Subcutaneous adipose tissue (tissue), 4 donors: ENCODE results near the gene CHRNE. TPM values are rescaled to one million over a fixed set of nuclear protein-coding genes. Genes with fewer than 3 reads are reported as not detected.

Source experiments
- CTCF ChIP-seq: fragments of 450-650 bp; IDR thresholded peaks from one replicate; pipeline ENCODE4 v1.5.1; 2016; ENCODE audit warnings: low read depth, mild to moderate bottlenecking, control low read depth, antibody characterized with exemption, moderate library complexity
- total RNA-seq, 4 donors: library from RNA; depleted of rRNA; stranded (reverse); fragments of >200 nt; gene quantifications; one replicate each; pipeline ENCODE4 v1.1.0, GENCODE V29; 2016

Gene CHRNE
- total RNA-seq, 4 donors from 2014 or later: 0.34 to 0.94 (median 0.46) TPM

GRCh38 chr17:4872786-4873185 lies 30.1 kb downstream of the CHRNE start:
- TF ChIP-seq CTCF: no peak

DNA sequence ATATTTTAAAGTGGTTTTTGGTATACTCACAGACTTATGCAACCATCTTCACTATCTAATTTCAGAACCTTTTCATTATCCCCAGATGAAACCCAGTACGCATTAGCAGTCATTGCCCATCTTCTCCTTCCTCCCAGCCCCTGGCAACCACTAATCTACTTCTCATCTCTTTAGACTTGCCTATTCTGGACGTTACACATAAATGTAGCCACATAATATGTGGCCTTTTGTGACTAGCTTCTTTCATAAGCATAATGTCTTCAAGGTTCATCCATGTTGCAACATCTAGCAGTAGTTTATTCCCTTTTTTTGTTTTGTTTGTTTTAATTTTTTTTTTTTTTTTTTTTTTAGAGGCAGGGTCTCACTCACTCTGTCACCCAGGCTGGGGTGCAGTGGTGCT lies 32.0 kb downstream of the CHRNE start:
- no peak for TF ChIP-seq CTCF

- no peak for TF ChIP-seq CTCF
These were observed 39.6 kb downstream of the CHRNE start for GRCh38 chr17:4863321-4863720.

- no peak for TF ChIP-seq CTCF
These were observed 40.2 kb downstream of the CHRNE start for GRCh38 chr17:4862720-4863119.

GRCh38 chr17:4861052-4861451 lies 41.8 kb downstream of the CHRNE start:
- no peak for TF ChIP-seq CTCF

GRCh38 chr17:4860651-4861050 lies 42.2 kb downstream of the CHRNE start:
- no peak for TF ChIP-seq CTCF

DNA sequence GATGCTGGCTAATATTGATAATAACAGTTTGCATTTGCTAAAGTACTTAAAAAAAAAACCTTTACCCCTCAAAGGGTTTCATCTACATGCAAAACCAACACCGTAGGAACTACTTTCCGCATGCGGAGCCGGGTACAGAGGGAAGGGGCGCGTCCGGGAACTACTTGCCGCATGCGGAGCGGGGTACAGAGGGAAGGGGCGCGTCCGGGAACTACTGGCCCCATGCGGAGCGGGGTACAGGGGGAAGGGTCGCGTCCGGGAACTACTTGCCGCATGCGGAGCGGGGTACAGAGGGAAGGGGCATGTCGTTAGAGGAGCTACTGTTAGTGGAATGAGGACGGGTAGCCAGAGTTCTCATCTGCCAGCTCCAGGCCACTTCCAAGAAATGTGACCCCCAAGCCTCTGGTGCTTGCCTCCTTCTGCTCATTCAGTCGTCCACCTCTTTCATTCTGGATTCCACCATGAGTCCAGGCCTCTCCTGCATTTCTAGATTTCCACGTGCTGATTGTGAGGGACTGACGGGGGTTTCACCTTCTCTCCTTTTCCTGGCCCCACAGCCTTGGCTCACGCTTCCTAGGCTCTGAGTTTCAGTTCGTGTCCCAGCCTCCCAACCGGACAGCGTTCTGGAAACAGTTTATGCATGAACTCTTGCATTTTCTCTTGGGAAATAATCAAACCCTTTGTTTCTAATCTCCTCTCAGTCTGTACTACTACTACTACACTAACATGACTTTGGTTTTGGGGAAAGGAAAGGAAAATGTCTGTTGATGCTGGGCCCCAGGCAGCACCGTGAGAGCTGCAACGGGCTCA lies 42.9 kb downstream of the CHRNE start:
- TF ChIP-seq CTCF: no peak
